Smooth muscle cell (in vitro differentiated cells): ENCODE measurements around the gene KIAA1210. TPM values are rescaled to one million over a fixed set of nuclear protein-coding genes. Genes with fewer than 3 reads are reported as not detected.

Experiments used
- DNase-seq: peaks from one replicate; lab custom pipeline; 2025; ENCODE audit not compliant: unreplicated experiment; lab: John Stamatoyannopoulos, UW
- H2AFZ ChIP-seq: fragments of 200-600 bp; sonication (generic); 2 replicates; pipeline ENCODE4 v1.6.0; 2016; ENCODE audit warnings: antibody characterized with exemption, low read depth, mild to moderate bottlenecking
- H3F3A ChIP-seq: fragments of 200-600 bp; sonication (generic); 2 replicates; pipeline ENCODE4 v1.6.0; 2017; ENCODE audit warnings: antibody characterized with exemption, low read depth
- H3K27ac ChIP-seq: fragments of 200-600 bp; sonication (generic); 2 replicates; pipeline ENCODE4 v1.5.1; 2016; ENCODE audit warnings: low read depth, mild to moderate bottlenecking
- H3K27me3 ChIP-seq: fragments of 200-600 bp; sonication (generic); 2 replicates; pipeline ENCODE4 v1.6.1; 2016; ENCODE audit warnings: low read depth, mild to moderate bottlenecking
- H3K36me3 ChIP-seq: fragments of 200-600 bp; sonication (generic); 2 replicates; pipeline ENCODE4 v1.5.1; 2016; ENCODE audit warnings: low read depth
- H3K4me1 ChIP-seq: fragments of 200-600 bp; sonication (generic); 2 replicates; pipeline ENCODE4 v1.5.1; 2016; ENCODE audit warnings: low read depth
- H3K4me2 ChIP-seq: fragments of 200-600 bp; sonication (generic); 2 replicates; pipeline ENCODE4 v1.6.0; 2016; ENCODE audit warnings: mild to moderate bottlenecking
- H3K4me3 ChIP-seq: fragments of 200-600 bp; sonication (generic); 2 replicates; pipeline ENCODE4 v1.5.1; 2016; ENCODE audit warnings: mild to moderate bottlenecking
- H3K79me2 ChIP-seq: fragments of 200-600 bp; sonication (generic); 2 replicates; pipeline ENCODE4 v1.6.0; 2016; ENCODE audit warnings: low read depth, mild to moderate bottlenecking
- H3K9ac ChIP-seq: fragments of 200-600 bp; sonication (generic); 2 replicates; pipeline ENCODE4 v1.6.0; 2016; ENCODE audit warnings: low read depth
- H3K9me3 ChIP-seq: fragments of 200-600 bp; sonication (generic); replicated peaks from 2 replicates; pipeline ENCODE4 v1.5.1; 2016; ENCODE audit warnings: low read depth
- H4K20me1 ChIP-seq: fragments of 200-600 bp; sonication (generic); 2 replicates; pipeline ENCODE4 v1.6.0; 2016; ENCODE audit warnings: low read depth
- CTCF ChIP-seq: fragments of 200-600 bp; sonication (generic); IDR thresholded peaks from 2 replicates; pipeline ENCODE4 v1.5.1; 2017; ENCODE audit warnings: borderline replicate concordance, mild to moderate bottlenecking, antibody characterized with exemption; ENCODE audit not compliant: insufficient read depth, poor library complexity, severe bottlenecking
- WGBS: methylation state at CpG from one replicate; pipeline ENCODE4 v1.1.7; 2016; ENCODE audit warnings: low lambda C conversion rate; 5-methylcytosine and 5-hydroxymethylcytosine counted together
- polyA plus RNA-seq: library from polyadenylated mRNA; unstranded; fragments of >200 nt; fragmentation: Nextera tagmentation; extraction: Ambion mirVana; gene quantifications from 2 replicates; pipeline ENCODE4 v1.2.1, GENCODE V29; 2016
- total RNA-seq: library from RNA; depleted of rRNA; stranded (reverse); fragments of >200 nt; gene quantifications from 2 replicates; pipeline ENCODE4 v1.2.3, GENCODE V29; 2014

KIAA1210 gene
- total and polyA plus RNA-seq, 2 experiments from 2014 or later, result not detected

- no peaks in the 10 kb centered on the region for H3K4me1 ChIP-seq
- no peaks in the 10 kb centered on the region for H3F3A ChIP-seq
- H3K27ac ChIP-seq, result no peak overlapping the region
- H3K36me3 ChIP-seq, result no peaks in the 10 kb centered on the region
- TF ChIP-seq CTCF, result no peak
- no peak overlapping the region for H3K4me2 ChIP-seq
- DNase-seq, result no peak
- H4K20me1 ChIP-seq, result no peaks in the 10 kb centered on the region
- no peak overlapping the region for H3K4me3 ChIP-seq
- no peaks in the 10 kb centered on the region for H3K79me2 ChIP-seq
- H3K9me3 ChIP-seq, result no peaks in the 10 kb centered on the region
- 71% methylated on average over 1 of the region's 1 CpG for WGBS
- no peaks in the 10 kb centered on the region for H3K27me3 ChIP-seq
- no peak overlapping the region for H3K9ac ChIP-seq
- H2AFZ ChIP-seq, result no peak overlapping the region
Observed at GRCh38 chrX:119101168-119101567, 26.4 kb downstream of the KIAA1210 start.

GRCh38 chrX:119095936-119096335, 31.7 kb downstream of the KIAA1210 start:
- no peak for TF ChIP-seq CTCF
- Histone ChIP-seq H3K4me3 (no peak overlapping the region), H3K27me3 (no peaks in the 10 kb centered on the region), H3K9ac (no peak overlapping the region), H3K4me2 (no peak overlapping the region), H3K36me3 (no peaks in the 10 kb centered on the region), H3K27ac (no peak overlapping the region), H2AFZ (no peak overlapping the region), H3K9me3 (no peaks in the 10 kb centered on the region), H3K79me2 (no peaks in the 10 kb centered on the region), H3F3A (no peaks in the 10 kb centered on the region), H3K4me1 (no peaks in the 10 kb centered on the region), H4K20me1 (no peaks in the 10 kb centered on the region)
- no peak for DNase-seq

GRCh38 chrX:119094819-119095218, 32.8 kb downstream of the KIAA1210 start:
- H3K9me3 ChIP-seq, result no peaks in the 10 kb centered on the region
- H3K4me2 ChIP-seq, result no peak overlapping the region
- H3K9ac ChIP-seq, result no peak overlapping the region
- no peak for DNase-seq
- H3K36me3 ChIP-seq, result no peaks in the 10 kb centered on the region
- no peak overlapping the region for H3K4me3 ChIP-seq
- H2AFZ ChIP-seq, result no peak overlapping the region
- H4K20me1 ChIP-seq, result no peaks in the 10 kb centered on the region
- H3K27me3 ChIP-seq, result no peaks in the 10 kb centered on the region
- H3K27ac ChIP-seq, result no peak overlapping the region
- H3K4me1 ChIP-seq, result no peaks in the 10 kb centered on the region
- 61% methylated on average over 3 of the region's 3 CpGs for WGBS
- TF ChIP-seq CTCF, result no peak
- no peaks in the 10 kb centered on the region for H3K79me2 ChIP-seq
- H3F3A ChIP-seq, result no peaks in the 10 kb centered on the region

- 60% methylated on average over 7 of the region's 7 CpGs for WGBS
- DNase-seq, result no peak
- no peak overlapping the region for H3K9ac ChIP-seq
Observed at GRCh38 chrX:119093991-119094735, 33.4 kb downstream of the KIAA1210 start.

More at GRCh38 chrX:119093991-119094735, 33.4 kb downstream of the KIAA1210 start:
- no peak overlapping the region for H2AFZ ChIP-seq
- no peaks in the 10 kb centered on the region for H3K36me3 ChIP-seq
- H3K9me3 ChIP-seq, result no peaks in the 10 kb centered on the region
- no peaks in the 10 kb centered on the region for H4K20me1 ChIP-seq
- H3F3A ChIP-seq, result no peaks in the 10 kb centered on the region
- no peak overlapping the region for H3K4me2 ChIP-seq
- H3K4me1 ChIP-seq, result no peaks in the 10 kb centered on the region
- H3K79me2 ChIP-seq, result no peaks in the 10 kb centered on the region
- TF ChIP-seq CTCF, result no peak
- H3K4me3 ChIP-seq, result no peak overlapping the region
- H3K27me3 ChIP-seq, result no peaks in the 10 kb centered on the region
- H3K27ac ChIP-seq, result no peak overlapping the region
